ENCODE results near the gene ZNF692. TPM values are rescaled to one million over a fixed set of nuclear protein-coding genes. Genes with fewer than 3 reads are reported as not detected.

Gene ZNF692
- total and polyA plus RNA-seq, 4 donors, result 26.1 to 58.5 (median 36.3) TPM

- Histone ChIP-seq H3K27ac (ENCODE audit: low read depth in 1 of 2, low read length in 1 of 2) (peak overlapping the region in 1 of 2 donors; percentile 68), H3K4me3 (no peak overlapping the region), H3K36me3 (ENCODE audit: control insufficient read depth in 4 of 4, insufficient read depth in 4 of 4, low read length in 4 of 4) (peaks cover 0 to 18% (median 12%) of the 10 kb centered on the region in 4 donors), H3K9ac (ENCODE audit: insufficient read depth in 1 of 2, low read length in 2 of 2) (no peak overlapping the region), H3K27me3 (ENCODE audit: control insufficient read depth in 3 of 3, insufficient read depth in 3 of 3, low read length in 2 of 3) (no peaks in the 10 kb centered on the region), H3K4me1 (ENCODE audit: control insufficient read depth in 5 of 5, insufficient read depth in 5 of 5, low read length in 5 of 5) (peaks cover 16 to 32% (median 29%) of the 10 kb centered on the region in 5 donors), H3K9me3 (ENCODE audit: control insufficient read depth in 4 of 4, insufficient read depth in 3 of 4, low read length in 3 of 4) (no peaks in the 10 kb centered on the region)
- ATAC-seq (ENCODE audit: insufficient read depth, low FRiP score) (no peak), DNase-seq (no peak)
- no peak for TF ChIP-seq CTCF (IDR thresholded peaks at IDR 0.05; ENCODE audit: control extremely low read depth, extremely low read depth)
- WGBS, 2 donors, result 72 to 80% methylated on average over 15 of the region's 15 CpGs
Measured at GRCh38 chr1:248822148-248823032, 36.5 kb downstream of the ZNF692 start.

- Histone ChIP-seq H3K4me3 (no peak overlapping the region), H3K9me3 (ENCODE audit: control insufficient read depth in 4 of 4, insufficient read depth in 3 of 4, low read length in 3 of 4) (no peaks in the 10 kb centered on the region), H3K4me1 (ENCODE audit: control insufficient read depth in 5 of 5, insufficient read depth in 5 of 5, low read length in 5 of 5) (peaks cover 13 to 34% (median 25%) of the 10 kb centered on the region in 5 donors), H3K27ac (ENCODE audit: low read depth in 1 of 2, low read length in 1 of 2) (peak overlapping the region in 1 of 2 donors; percentile 62), H3K9ac (ENCODE audit: insufficient read depth in 1 of 2, low read length in 2 of 2) (no peak overlapping the region), H3K27me3 (ENCODE audit: control insufficient read depth in 3 of 3, insufficient read depth in 3 of 3, low read length in 2 of 3) (no peaks in the 10 kb centered on the region), H3K36me3 (ENCODE audit: control insufficient read depth in 4 of 4, insufficient read depth in 4 of 4, low read length in 4 of 4) (peaks cover 0 to 23% (median 18%) of the 10 kb centered on the region in 4 donors)
- TF ChIP-seq CTCF (IDR thresholded peaks at IDR 0.05; ENCODE audit: control extremely low read depth, extremely low read depth), result no peak
- ATAC-seq (ENCODE audit: insufficient read depth, low FRiP score) (no peak), DNase-seq (no peak)
- WGBS, 2 donors, result 97 to 99% methylated on average over 7 of the region's 7 CpGs
Measured at GRCh38 chr1:248821641-248822040, 37.2 kb downstream of the ZNF692 start.

- no peak for DNase-seq
- WGBS, 2 donors, result 69 to 89% methylated on average over 3 of the region's 3 CpGs
- peak overlapping the region in 1 of 2 donors; percentile 62 for H3K27ac ChIP-seq (ENCODE audit: low read depth in 1 of 2, low read length in 1 of 2)
- no peak for ATAC-seq (ENCODE audit: insufficient read depth, low FRiP score)
- H3K36me3 ChIP-seq (ENCODE audit: control insufficient read depth in 4 of 4, insufficient read depth in 4 of 4, low read length in 4 of 4), result peaks cover 4 to 28% (median 23%) of the 10 kb centered on the region in 4 donors
- no peaks in the 10 kb centered on the region for H3K9me3 ChIP-seq (ENCODE audit: control insufficient read depth in 4 of 4, insufficient read depth in 3 of 4, low read length in 3 of 4)
- no peak overlapping the region for H3K4me3 ChIP-seq
- H3K27me3 ChIP-seq (ENCODE audit: control insufficient read depth in 3 of 3, insufficient read depth in 3 of 3, low read length in 2 of 3), result no peaks in the 10 kb centered on the region
- no peak for TF ChIP-seq CTCF (IDR thresholded peaks at IDR 0.05; ENCODE audit: control extremely low read depth, extremely low read depth)
- H3K4me1 ChIP-seq (ENCODE audit: control insufficient read depth in 5 of 5, insufficient read depth in 5 of 5, low read length in 5 of 5), result peaks cover 12 to 34% (median 25%) of the 10 kb centered on the region in 5 donors
- no peak overlapping the region for H3K9ac ChIP-seq (ENCODE audit: insufficient read depth in 1 of 2, low read length in 2 of 2)
Measured at GRCh38 chr1:248821101-248821500, 37.8 kb downstream of the ZNF692 start.

Measured in lung (tissue), 12 donors.